CD4-positive, alpha-beta T cell treated with Interleukin-6 at 100 ng/mL for 8 hours (primary cell): ENCODE measurements around the gene KRTAP4-5.
"Not testable (repeated sequence)": the region's sequence is repeated elsewhere in the genome, so short reads cannot be mapped to it uniquely, and the experiment has no call there.

Experiments used
- DNase-seq: peaks from one replicate; pipeline ENCODE4 v3.0.0-alpha.2; 2020; ENCODE audit warnings: mixed read lengths, low spot score

The KRTAP4-5 gene

GRCh38 chr17:41149652-41149985 is at the start of gene KRTAP4-5:
KRTAP4-5 (minus strand) TSS chr17:41149825; CDS start chr17:41149767, 58 bp downstream.
- DNase-seq: no peak

GRCh38 chr17:41196068-41196467 is 46.4 kb upstream of the KRTAP4-5 start:
- DNase-seq: no peak

- DNase-seq: no peak
Measured at GRCh38 chr17:41190328-41190727, 40.7 kb upstream of the KRTAP4-5 start.

GRCh38 chr17:41189837-41190318 is 40.3 kb upstream of the KRTAP4-5 start, which contains the start of gene KRTAP9-1:
KRTAP9-1 (plus strand) TSS chr17:41189887; CDS start chr17:41189887, 0 bp downstream.
- DNase-seq: not testable (repeated sequence)

- no peak for DNase-seq
Measured at GRCh38 chr17:41186872-41187271, 37.2 kb upstream of the KRTAP4-5 start.

- DNase-seq: no peak
Measured at GRCh38 chr17:41185001-41185400, 35.4 kb upstream of the KRTAP4-5 start.

GRCh38 chr17:41184480-41184961 is 34.9 kb upstream of the KRTAP4-5 start, which contains the start of gene KRTAP4-1:
KRTAP4-1 (minus strand) TSS chr17:41184911; CDS start chr17:41184854, 57 bp downstream.
- no peak for DNase-seq

- DNase-seq: no peak
Measured at GRCh38 chr17:41178843-41179616, 29.4 kb upstream of the KRTAP4-5 start.

- no peak for DNase-seq
Measured at GRCh38 chr17:41178341-41178740, 28.7 kb upstream of the KRTAP4-5 start.

- DNase-seq: no peak
Measured at GRCh38 chr17:41177727-41178271, 28.2 kb upstream of the KRTAP4-5 start, which contains the start of gene KRTAP4-2. KRTAP4-2 (minus strand) TSS chr17:41178221; CDS start chr17:41178164, 57 bp downstream.

- DNase-seq: no peak
Measured at GRCh38 chr17:41176744-41177387, 27.2 kb upstream of the KRTAP4-5 start.

- DNase-seq: no peak
Measured at GRCh38 chr17:41171886-41172285, 22.3 kb upstream of the KRTAP4-5 start.

- DNase-seq: no peak
Measured at GRCh38 chr17:41168121-41168520, 18.5 kb upstream of the KRTAP4-5 start, which contains the start of gene KRTAP4-3. KRTAP4-3 (minus strand) TSS chr17:41168221; CDS start chr17:41168172, 49 bp downstream.

GRCh38 chr17:41167561-41167960 is 17.9 kb upstream of the KRTAP4-5 start:
- no peak for DNase-seq

GRCh38 chr17:41163828-41164227 is 14.2 kb upstream of the KRTAP4-5 start:
- no peak for DNase-seq

- no peak for DNase-seq
Measured at GRCh38 chr17:41160648-41161047, 11.0 kb upstream of the KRTAP4-5 start, which contains the start of gene KRTAP4-4. KRTAP4-4 (minus strand) TSS chr17:41160748; CDS start chr17:41160691, 57 bp downstream.

- DNase-seq: not testable (repeated sequence)
Measured at GRCh38 chr17:41160190-41160589, 10.6 kb upstream of the KRTAP4-5 start.

- no peak for DNase-seq
Measured at GRCh38 chr17:41153856-41154255, 4.2 kb upstream of the KRTAP4-5 start.

GRCh38 chr17:41151525-41151924 is 1.9 kb upstream of the KRTAP4-5 start:
- DNase-seq: no peak

GRCh38 chr17:41150026-41150425 is 401 bp upstream of the KRTAP4-5 start:
- no peak for DNase-seq

GRCh38 chr17:41148971-41149651 is 514 bp downstream of the KRTAP4-5 start:
- DNase-seq: not testable (repeated sequence)
